GM18517 (cell line): ENCODE data around the gene ELMO1.

ENCODE experiments used
- ATAC-seq: cut with Tn5 transposase; IDR thresholded peaks from one replicate; pipeline ENCODE4 v1.9.1; 2021; ENCODE audit warnings: mild to moderate bottlenecking, moderate library complexity; ENCODE audit not compliant: unreplicated experiment

ELMO1 gene

DNA sequence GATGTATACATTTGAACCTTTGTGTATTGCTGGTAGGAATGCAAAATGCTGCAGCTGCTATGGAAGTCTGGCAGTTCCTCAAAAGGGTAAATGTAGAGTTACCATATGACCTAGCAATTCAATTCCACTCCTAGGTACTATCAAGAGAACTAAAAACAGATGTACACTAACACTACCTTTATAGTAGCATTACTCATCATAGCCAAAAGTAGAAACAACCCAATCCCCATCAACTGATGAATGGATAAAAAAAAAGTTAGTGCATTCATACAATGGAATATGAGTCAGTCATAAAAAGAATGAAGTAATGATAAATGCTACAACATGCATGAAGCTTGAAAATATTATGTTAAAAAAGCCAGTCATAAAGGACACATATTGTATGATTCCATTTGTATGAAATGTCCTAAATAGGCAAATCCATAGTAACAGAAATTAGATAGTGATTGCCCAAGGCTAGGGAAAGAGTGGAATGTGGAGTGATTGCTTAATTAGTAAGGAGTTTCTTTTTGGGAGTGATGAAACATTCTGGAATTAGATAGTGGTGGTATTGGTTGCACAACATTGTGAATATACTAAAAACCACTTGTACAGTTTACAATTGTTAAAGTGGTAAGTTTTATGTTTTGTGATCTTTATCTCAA is 628.0 kb downstream of the ELMO1 start:
- no peak for ATAC-seq

GRCh38 chr7:36819639-36820038 is 629.0 kb downstream of the ELMO1 start:
- no peak for ATAC-seq

GRCh38 chr7:36814311-36814710 is 634.4 kb downstream of the ELMO1 start:
- no peak for ATAC-seq

DNA sequence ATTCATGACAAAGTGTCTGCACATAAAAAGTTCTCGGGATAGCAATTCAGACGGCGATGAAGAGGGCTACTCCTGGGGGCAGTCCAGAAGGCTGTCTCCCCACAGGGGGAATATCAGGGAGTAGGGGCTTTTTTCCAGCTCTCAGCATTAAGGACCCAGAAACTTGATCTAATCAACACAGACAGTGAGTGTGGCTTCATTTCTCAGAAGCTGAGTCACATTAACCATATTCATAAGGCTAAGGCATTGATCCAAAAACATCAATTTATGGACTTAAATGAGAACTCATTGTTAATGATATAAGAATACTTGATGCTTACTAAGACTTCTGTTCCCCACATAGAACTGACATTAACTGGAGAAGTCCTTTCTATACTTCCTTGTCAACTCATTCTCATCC is 636.9 kb downstream of the ELMO1 start:
- ATAC-seq = no peak

DNA sequence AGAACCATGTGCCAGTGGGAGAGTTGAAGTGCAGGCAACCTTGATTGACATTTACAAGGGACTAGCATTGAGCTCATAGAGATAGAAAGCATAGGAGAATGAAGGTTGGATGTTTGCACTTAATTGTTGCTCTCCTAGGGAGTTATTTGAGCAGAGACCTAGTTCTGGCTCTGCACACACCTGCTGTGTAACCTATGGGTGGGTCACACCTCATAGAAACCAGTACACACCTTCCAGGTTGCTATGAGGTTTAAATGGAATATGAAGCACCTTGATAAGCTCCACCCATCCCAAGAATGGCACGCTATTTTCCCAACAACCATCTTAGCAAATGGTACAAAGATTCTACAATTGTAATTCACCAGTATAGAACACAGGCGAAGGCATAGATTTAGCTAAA is 638.2 kb downstream of the ELMO1 start:
- no peak for ATAC-seq

DNA sequence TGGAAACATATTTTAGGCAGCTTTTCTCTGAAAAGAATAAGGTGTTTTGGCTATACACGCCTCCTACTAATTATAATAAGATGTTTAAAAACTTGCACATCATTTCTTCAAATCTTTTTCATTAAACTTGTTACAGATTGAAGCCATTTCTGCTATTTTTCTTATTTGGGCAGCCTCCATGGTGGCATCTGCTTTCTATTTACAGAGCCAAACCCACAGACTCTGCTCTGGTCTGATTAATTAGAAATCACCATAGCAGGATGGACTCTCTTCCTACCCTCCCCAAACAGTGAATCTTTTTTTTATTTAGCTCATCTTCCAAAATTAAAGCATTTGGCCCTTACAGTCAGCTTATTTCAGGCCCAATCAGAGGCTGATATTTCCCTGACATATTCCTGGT is 638.6 kb downstream of the ELMO1 start:
- ATAC-seq = no peak

DNA sequence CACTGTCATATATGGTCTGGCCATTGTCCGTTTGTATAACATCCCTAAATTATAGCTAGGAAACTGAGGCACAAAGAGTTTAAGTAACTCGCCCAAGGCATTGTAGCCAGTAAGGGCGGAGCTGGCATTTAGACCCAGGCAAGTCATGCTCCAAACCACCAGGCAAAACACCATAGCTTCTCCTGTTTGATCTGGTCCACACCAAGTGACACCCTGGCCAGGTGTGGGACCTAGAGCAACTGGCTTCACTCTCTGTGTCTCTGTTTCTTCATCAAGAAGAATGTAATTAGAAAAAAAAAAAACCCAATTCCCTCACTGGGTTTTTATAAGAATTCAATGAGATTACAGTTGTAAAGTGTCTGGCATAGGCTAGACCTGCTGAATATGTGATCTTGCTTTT is 639.2 kb downstream of the ELMO1 start:
- no peak for ATAC-seq

- no peak for ATAC-seq
These were observed 639.6 kb downstream of the ELMO1 start for GRCh38 chr7:36809086-36809485.

DNA sequence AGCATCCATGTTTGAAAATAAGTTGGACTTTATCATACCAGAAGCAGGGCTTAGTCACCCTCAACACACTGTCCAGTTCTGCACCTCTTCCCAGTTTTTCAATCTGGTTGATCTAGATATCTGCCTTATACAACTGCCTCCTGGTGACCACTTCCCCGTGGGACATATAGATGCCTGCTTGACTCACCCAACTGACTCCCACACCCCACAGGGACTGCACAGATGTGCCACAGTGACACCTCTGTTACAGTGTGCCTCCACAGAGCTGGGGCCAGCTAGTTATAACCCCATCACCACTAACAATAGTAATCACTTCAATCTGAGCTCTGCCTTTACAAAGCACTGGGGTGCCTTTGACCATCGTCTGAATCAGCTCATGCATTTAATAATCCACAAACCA is 641.8 kb downstream of the ELMO1 start:
- no peak for ATAC-seq
